GM12878 (cell line): ENCODE data around the gene NHEJ1. TPM values are rescaled to one million over a fixed set of nuclear protein-coding genes. Genes with fewer than 3 reads are reported as not detected.

Source experiments
- ATAC-seq: fragments of 200-7000 bp; cut with Tn5 transposase; 3 replicates; pipeline ENCODE4 v1.9.1; 2020; ENCODE audit warnings: mild to moderate bottlenecking, moderate library complexity
- BruUV-seq: library from RNA; stranded (reverse); fragments of 400-500 nt; replicated peaks from 2 replicates; lab custom pipeline; 2021; lab: Mats Ljungman, UMichigan
- CTCF ChIA-PET: fragments of 300-600 bp; sonication (Branson Sonifier 250); formaldehyde crosslinking; extraction: SDS; loops from one replicate; lab custom pipeline; 2021; ENCODE audit warnings: inconsistent platforms; lab: Yijun Ruan, JAX
- POLR2A ChIA-PET: fragments of 350-600 bp; formaldehyde crosslinking; extraction: SDS; loops from one replicate; lab custom pipeline; 2021; ENCODE audit warnings: inconsistent platforms; lab: Charles Lee
- RAD21 ChIA-PET: fragments of 300-600 bp; sonication (Branson Sonifier 250); formaldehyde crosslinking; loops from one replicate; lab custom pipeline; 2023; ENCODE audit warnings: antibody characterized with exemption; ENCODE audit not compliant: unreplicated experiment; lab: Charles Lee
- SMC1A ChIA-PET: fragments of 300-600 bp; sonication (Branson Sonifier 250); formaldehyde crosslinking; loops from one replicate; lab custom pipeline; 2023; ENCODE audit not compliant: unreplicated experiment, uncharacterized antibody; lab: Charles Lee
- DNase-seq: peaks from one replicate; pipeline ENCODE4 v3.0.0-alpha.2; 2011; ENCODE audit warnings: low read depth, low spot score
- FAIRE-seq: peaks from 3 replicates; lab custom pipeline; 2011; peaks lifted over from hg19 to GRCh38; lab: Jason Lieb, UNC
- H2AFZ ChIP-seq: 2 replicates; pipeline ENCODE4 v1.6.0; 2011; ENCODE audit warnings: low read depth, low read length, control low read depth; ENCODE audit not compliant: control insufficient read depth
- H3K27ac ChIP-seq: 2 replicates; pipeline ENCODE4 v1.5.1; 2011; ENCODE audit warnings: control low read depth; ENCODE audit not compliant: control insufficient read depth, insufficient read depth
- H3K27me3 ChIP-seq, 2 experiments: replicated peaks in 1 of 2; 2 replicates each; pipeline versions ENCODE4 v1.6.0 to v1.6.1; 2011; ENCODE audit warnings: low read length in 1 of 2; ENCODE audit not compliant: control insufficient read depth in 2 of 2, insufficient read depth in 2 of 2
- H3K36me3 ChIP-seq, 2 experiments: 2 replicates each; pipeline ENCODE4 v1.5.1; 2011; ENCODE audit warnings: low read length in 1 of 2; ENCODE audit not compliant: control insufficient read depth in 2 of 2, insufficient read depth in 2 of 2
- H3K4me1 ChIP-seq: 2 replicates; pipeline ENCODE4 v1.6.1; 2011; ENCODE audit warnings: mild to moderate bottlenecking, low read length, moderate library complexity, mixed read lengths; ENCODE audit not compliant: control insufficient read depth, insufficient read depth
- H3K4me2 ChIP-seq: 2 replicates; pipeline ENCODE4 v1.6.0; 2011; ENCODE audit warnings: control low read depth; ENCODE audit not compliant: control insufficient read depth, insufficient read depth
- H3K4me3 ChIP-seq: fragments of 200-600 bp; sonication (generic); 2 replicates; pipeline ENCODE4 v1.5.1; 2016
- H3K79me2 ChIP-seq: 2 replicates; pipeline ENCODE4 v1.6.0; 2011; ENCODE audit warnings: low read length; ENCODE audit not compliant: control insufficient read depth, insufficient read depth
- H3K9ac ChIP-seq: 2 replicates; pipeline ENCODE4 v1.8.0; 2011; ENCODE audit warnings: low read length, control low read depth, mixed read lengths; ENCODE audit not compliant: control insufficient read depth, insufficient read depth
- H3K9me3 ChIP-seq: replicated peaks from 3 replicates; pipeline ENCODE4 v1.5.1; 2011; ENCODE audit warnings: mild to moderate bottlenecking, low read length; ENCODE audit not compliant: control insufficient read depth, insufficient read depth
- H4K20me1 ChIP-seq: 2 replicates; pipeline ENCODE4 v1.6.0; 2011; ENCODE audit not compliant: control insufficient read depth, insufficient read depth
- CTCF ChIP-seq, 3 experiments: IDR thresholded peaks in 2 of 3; conservative IDR thresholded peaks in 1 of 3; 2 replicates each; pipeline ENCODE4 v1.5.1; 2011; ENCODE audit warnings: low read depth in 3 of 3, low read length in 3 of 3, mild to moderate bottlenecking in 3 of 3, control low read depth in 2 of 3, moderate library complexity in 2 of 3, inconsistent platforms in 1 of 3, mixed read lengths in 1 of 3; ENCODE audit not compliant: control insufficient read depth in 2 of 3, insufficient read depth in 1 of 3; ENCODE audit errors: extremely low read depth in 1 of 3
- EGR1 ChIP-seq, 2 experiments: IDR thresholded peaks; 1 replicate in 1 of 2; 2 replicates in 1 of 2; pipeline ENCODE4 v1.6.1; 2011 to 2012; ENCODE audit warnings: low read depth in 2 of 2, low read length in 2 of 2, borderline replicate concordance in 1 of 2, mild to moderate bottlenecking in 1 of 2, moderate library complexity in 1 of 2
- ETV6 ChIP-seq, 2 experiments: fragments of 450-650 bp in 1 of 2; IDR thresholded peaks in 1 of 2; conservative IDR thresholded peaks in 1 of 2; 2 replicates each; pipeline ENCODE4 v1.6.1; 2014; ENCODE audit warnings: antibody characterized with exemption in 1 of 2, borderline replicate concordance in 1 of 2, low read depth in 1 of 2, mild to moderate bottlenecking in 1 of 2, moderate library complexity in 1 of 2
- GATAD2B ChIP-seq: fragments of 450-650 bp; conservative IDR thresholded peaks from 2 replicates; pipeline ENCODE4 v1.6.1; 2017; ENCODE audit warnings: low read depth, mild to moderate bottlenecking, moderate library complexity
- IRF3 ChIP-seq: fragments of 450-650 bp; IDR thresholded peaks from 2 replicates; pipeline ENCODE4 v1.6.1; 2014; ENCODE audit warnings: mild to moderate bottlenecking
- JUND ChIP-seq: IDR thresholded peaks from 2 replicates; pipeline ENCODE4 v1.6.1; 2012; ENCODE audit warnings: low read depth, mild to moderate bottlenecking, low read length, improper control_type of control experiment, moderate library complexity
- NKRF ChIP-seq: fragments of 450-650 bp; conservative IDR thresholded peaks from 2 replicates; pipeline ENCODE4 v1.6.1; 2017; ENCODE audit warnings: mild to moderate bottlenecking, moderate library complexity
- POLR2AphosphoS2 ChIP-seq: IDR thresholded peaks from 2 replicates; pipeline ENCODE4 v1.6.1; 2011; ENCODE audit warnings: low read depth, mild to moderate bottlenecking, low read length, improper control_type of control experiment, moderate library complexity
- POLR2AphosphoS5 ChIP-seq: IDR thresholded peaks from 2 replicates; pipeline ENCODE4 v1.6.1; 2011; ENCODE audit warnings: mild to moderate bottlenecking, low read length, inconsistent platforms
- RUNX3 ChIP-seq: IDR thresholded peaks from 2 replicates; pipeline ENCODE4 v1.6.1; 2012; ENCODE audit warnings: low read length, inconsistent platforms
- SMC3 ChIP-seq: IDR thresholded peaks from 2 replicates; pipeline ENCODE4 v1.6.1; 2011; ENCODE audit warnings: low read length, improper control_type of control experiment, borderline replicate concordance
- SP1 ChIP-seq: IDR thresholded peaks from one replicate; pipeline ENCODE4 v1.6.1; 2011; ENCODE audit warnings: low read depth, low read length
- TCF12 ChIP-seq: IDR thresholded peaks from 2 replicates; pipeline ENCODE4 v1.6.1; 2011; ENCODE audit warnings: low read depth, mild to moderate bottlenecking, low read length
- USF2 ChIP-seq: IDR thresholded peaks from 2 replicates; pipeline ENCODE4 v1.6.1; 2011; ENCODE audit warnings: low read depth, low read length, improper control_type of control experiment, borderline replicate concordance
- ZNF217 ChIP-seq: fragments of 450-650 bp; IDR thresholded peaks from 2 replicates; pipeline ENCODE4 v1.6.1; 2017; ENCODE audit warnings: antibody characterized with exemption, mild to moderate bottlenecking
- WGBS: methylation state at CpG from one replicate; pipeline ENCODE4 v1.1.6; 2016; ENCODE audit warnings: low lambda C conversion rate; ENCODE audit not compliant: insufficient replicate concordance, insufficient coverage; ENCODE audit errors: missing lambda C conversion rate; 5-methylcytosine and 5-hydroxymethylcytosine counted together
- in situ Hi-C: fragments of 300-500 bp; cut with MboI; formaldehyde crosslinking; loops from 9 replicates; pipeline ENCODE4 v1.14.3; 2018; ENCODE audit warnings: mixed read lengths
- intact Hi-C: fragments of 100-400 bp; cut with micrococcal nuclease; formaldehyde crosslinking; loops from one replicate; pipeline ENCODE4 v1.14.2; 2022; ENCODE audit not compliant: unreplicated experiment
- polyA plus RNA-seq, 11 experiments: library from polyadenylated mRNA; depleted of rRNA in 4 of 11; unstranded in 6 of 11; stranded (reverse) in 5 of 11; fragments of >200 nt; fragmentation: Nextera tagmentation in 4 of 11; fragmentation: Illumina TruSeq in 1 of 11; extraction: Ambion mirVana in 4 of 11; extraction: Trizol in 1 of 11; gene quantifications; 1 replicate in 1 of 11; 2 replicates in 10 of 11; pipeline versions ENCODE4 v1.2.1 to v1.2.3, GENCODE V29; 2011 to 2016; ENCODE audit warnings: inconsistent platforms in 2 of 11, missing spikeins in 2 of 11, low read depth in 1 of 11
- total RNA-seq, 4 experiments: library from RNA; depleted of rRNA in 3 of 4; stranded (reverse); fragments of >200 nt in 3 of 4; fragmentation: Illumina TruSeq in 1 of 4; extraction: Trizol in 1 of 4; gene quantifications; 2 replicates each; pipeline versions ENCODE4 v1.2.1 to v1.2.3, GENCODE V29; 2013 to 2021

Gene NHEJ1
- total and polyA plus RNA-seq, 10 of the 15 experiments (the other 5 are each of a cell fraction or from before 2014, with no cell fraction given): 11.8 to 20.2 (median 17.0) TPM

GRCh38 chr2:219057709-219058540 lies 102.7 kb downstream of the NHEJ1 start:
- H3K79me2 ChIP-seq: no peaks in the 10 kb centered on the region
- H3K27me3 ChIP-seq: peaks cover 23 to 26% of the 10 kb centered on the region in 2 experiments
- CTCF ChIA-PET: interaction anchor here (0.5 to 5.2 kb wide), 19 partner anchors 10 to 283 kb away, joined by 3 to 60 read pairs (median 5); no protein-coding TSS in a partner anchor
- SMC1A ChIA-PET: interaction anchor here (0.6 to 1.7 kb wide), 6 partner anchors 46 to 99 kb away, joined by 3 to 13 read pairs (median 4); no protein-coding TSS in a partner anchor
- no peaks in the 10 kb centered on the region for H3K36me3 ChIP-seq
- no peaks in the 10 kb centered on the region for H3K4me1 ChIP-seq
- DNase-seq (no peak), ATAC-seq (peak; percentile 99), FAIRE-seq (no peak)
- no peak overlapping the region for H3K9ac ChIP-seq
- peak overlapping the region; percentile 68 for H3K4me2 ChIP-seq
- no peak overlapping the region for H3K4me3 ChIP-seq
- 14% methylated on average over 49 of the region's 52 CpGs for WGBS
- no peak overlapping the region for H3K27ac ChIP-seq
- POLR2A ChIA-PET: no interaction called here
- in situ Hi-C loops: loop anchor here (5.0 kb wide), 2 partner anchors 89 to 239 kb away; no protein-coding TSS in a partner anchor
- RAD21 ChIA-PET: interaction anchor here (1.0 to 2.9 kb wide), 5 partner anchors 15 to 99 kb away, joined by 3 to 24 read pairs (median 7); no protein-coding TSS in a partner anchor
- intact Hi-C loops: loop anchor here (1.0 to 5.0 kb wide), 3 partner anchors 61 to 239 kb away; no protein-coding TSS in a partner anchor
- no peaks in the 10 kb centered on the region for H3K9me3 ChIP-seq
- H4K20me1 ChIP-seq: no peaks in the 10 kb centered on the region
- no TSS peak for BruUV-seq
- H2AFZ ChIP-seq: no peak overlapping the region; the same call in 1 of the 2 replicates
- TF ChIP-seq USF2 (no peak), IRF3 (no peak), POLR2AphosphoS5 (no peak), JUND (no peak), CTCF (IDR thresholded peaks at IDR 0.05 in 2 of 3, conservative IDR thresholded peaks at IDR 0.05 in 1 of 3; ENCODE audit: control insufficient read depth in 2 of 3, extremely low read depth in 1 of 3, insufficient read depth in 1 of 3, low read depth in 3 of 3, low read length in 3 of 3) (peak; percentile 80 to 93 (median 82)), ZNF217 (no peak), ETV6 (conservative IDR thresholded peaks at IDR 0.05 in 1 of 2, IDR thresholded peaks at IDR 0.05 in 1 of 2; ENCODE audit: borderline replicate concordance in 1 of 2, low read depth in 1 of 2) (no peak), SMC3 (peak; percentile 72), SP1 (no peak), TCF12 (peak; percentile 58; the same call in 1 of the 2 replicates), RUNX3 (no peak), POLR2AphosphoS2 (no peak), GATAD2B (no peak), EGR1 (IDR thresholded peaks at IDR 0.05; ENCODE audit: borderline replicate concordance in 1 of 2, low read depth in 2 of 2, low read length in 2 of 2) (no peak), NKRF (no peak)
